ENCODE data around the gene UQCC2. TPM values are rescaled to one million over a fixed set of nuclear protein-coding genes. Genes with fewer than 3 reads are reported as not detected.

The UQCC2 gene
- total RNA-seq, 1 donor from 2014 or later = 68.9 TPM

DNA sequence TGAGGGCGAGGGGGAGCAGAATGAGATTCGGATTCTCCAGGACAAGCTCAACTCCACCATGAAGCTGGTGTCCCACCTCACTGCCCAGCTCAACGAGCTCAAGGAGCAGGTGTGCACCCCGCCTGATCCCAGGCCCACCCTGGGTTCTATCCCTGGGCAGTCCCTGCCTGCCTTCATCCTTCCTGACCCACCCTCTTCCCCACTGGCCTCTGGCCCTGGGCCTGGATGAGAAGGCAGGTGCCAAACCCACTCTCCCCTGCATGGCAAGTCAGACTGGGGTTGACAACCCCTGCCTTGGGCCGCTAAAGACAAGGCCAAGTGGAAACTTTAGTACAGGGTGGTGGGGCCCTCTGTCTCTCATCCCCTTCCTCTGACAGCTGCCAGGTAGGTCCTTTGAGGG is 16.5 kb downstream of the UQCC2 start:
- H3K36me3 Mint-ChIP-seq (ENCODE audit: unreplicated experiment) = peaks cover 17% of the 10 kb centered on the region
- no peak for DNase-seq (ENCODE audit: extremely low spot score, unreplicated experiment)
- H3K4me1 Mint-ChIP-seq (ENCODE audit: unreplicated experiment) = peaks cover 62% of the 10 kb centered on the region
- H3K9me3 Mint-ChIP-seq (ENCODE audit: unreplicated experiment) = no peaks in the 10 kb centered on the region
- no peaks in the 10 kb centered on the region for H3K27me3 Mint-ChIP-seq (ENCODE audit: unreplicated experiment)
- H3K4me3 Mint-ChIP-seq (ENCODE audit: unreplicated experiment) = no peak overlapping the region
- peak overlapping the region; percentile 84 for H3K27ac Mint-ChIP-seq (ENCODE audit: unreplicated experiment)
- TF ChIP-seq, protein P1, sequence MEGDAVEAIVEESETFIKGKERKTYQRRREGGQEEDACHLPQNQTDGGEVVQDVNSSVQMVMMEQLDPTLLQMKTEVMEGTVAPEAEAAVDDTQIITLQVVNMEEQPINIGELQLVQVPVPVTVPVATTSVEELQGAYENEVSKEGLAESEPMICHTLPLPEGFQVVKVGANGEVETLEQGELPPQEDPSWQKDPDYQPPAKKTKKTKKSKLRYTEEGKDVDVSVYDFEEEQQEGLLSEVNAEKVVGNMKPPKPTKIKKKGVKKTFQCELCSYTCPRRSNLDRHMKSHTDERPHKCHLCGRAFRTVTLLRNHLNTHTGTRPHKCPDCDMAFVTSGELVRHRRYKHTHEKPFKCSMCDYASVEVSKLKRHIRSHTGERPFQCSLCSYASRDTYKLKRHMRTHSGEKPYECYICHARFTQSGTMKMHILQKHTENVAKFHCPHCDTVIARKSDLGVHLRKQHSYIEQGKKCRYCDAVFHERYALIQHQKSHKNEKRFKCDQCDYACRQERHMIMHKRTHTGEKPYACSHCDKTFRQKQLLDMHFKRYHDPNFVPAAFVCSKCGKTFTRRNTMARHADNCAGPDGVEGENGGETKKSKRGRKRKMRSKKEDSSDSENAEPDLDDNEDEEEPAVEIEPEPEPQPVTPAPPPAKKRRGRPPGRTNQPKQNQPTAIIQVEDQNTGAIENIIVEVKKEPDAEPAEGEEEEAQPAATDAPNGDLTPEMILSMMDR (IDR thresholded peaks at IDR 0.05) = no peak

DNA sequence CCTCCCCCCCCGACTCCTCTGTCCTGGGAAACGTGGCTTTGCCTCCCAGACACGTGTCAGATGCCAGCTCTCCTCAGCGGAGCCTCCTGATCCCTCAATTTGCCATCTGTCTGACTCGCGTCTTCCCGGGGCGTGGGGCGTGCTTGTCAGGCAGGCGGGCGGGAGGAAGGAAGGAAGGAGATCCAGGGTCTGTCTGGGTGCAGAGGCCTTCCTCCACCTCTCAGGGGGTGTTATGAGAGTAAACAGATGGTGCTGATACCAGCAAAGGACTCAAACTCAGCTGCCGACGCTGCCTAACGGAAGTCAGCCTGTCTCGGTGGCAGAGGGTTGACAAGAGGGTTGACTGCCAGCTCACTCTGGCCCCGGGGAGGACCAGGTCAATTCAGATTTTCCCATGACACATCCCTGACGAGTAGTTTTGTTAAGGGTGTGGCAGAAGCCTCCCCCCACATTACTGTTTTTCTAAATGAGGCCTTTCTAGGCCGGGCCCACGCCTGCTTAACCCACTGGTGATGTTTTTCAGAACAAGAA is 17.0 kb downstream of the UQCC2 start:
- H3K4me1 Mint-ChIP-seq (ENCODE audit: unreplicated experiment) = peaks cover 62% of the 10 kb centered on the region
- H3K9me3 Mint-ChIP-seq (ENCODE audit: unreplicated experiment) = no peaks in the 10 kb centered on the region

DNA sequence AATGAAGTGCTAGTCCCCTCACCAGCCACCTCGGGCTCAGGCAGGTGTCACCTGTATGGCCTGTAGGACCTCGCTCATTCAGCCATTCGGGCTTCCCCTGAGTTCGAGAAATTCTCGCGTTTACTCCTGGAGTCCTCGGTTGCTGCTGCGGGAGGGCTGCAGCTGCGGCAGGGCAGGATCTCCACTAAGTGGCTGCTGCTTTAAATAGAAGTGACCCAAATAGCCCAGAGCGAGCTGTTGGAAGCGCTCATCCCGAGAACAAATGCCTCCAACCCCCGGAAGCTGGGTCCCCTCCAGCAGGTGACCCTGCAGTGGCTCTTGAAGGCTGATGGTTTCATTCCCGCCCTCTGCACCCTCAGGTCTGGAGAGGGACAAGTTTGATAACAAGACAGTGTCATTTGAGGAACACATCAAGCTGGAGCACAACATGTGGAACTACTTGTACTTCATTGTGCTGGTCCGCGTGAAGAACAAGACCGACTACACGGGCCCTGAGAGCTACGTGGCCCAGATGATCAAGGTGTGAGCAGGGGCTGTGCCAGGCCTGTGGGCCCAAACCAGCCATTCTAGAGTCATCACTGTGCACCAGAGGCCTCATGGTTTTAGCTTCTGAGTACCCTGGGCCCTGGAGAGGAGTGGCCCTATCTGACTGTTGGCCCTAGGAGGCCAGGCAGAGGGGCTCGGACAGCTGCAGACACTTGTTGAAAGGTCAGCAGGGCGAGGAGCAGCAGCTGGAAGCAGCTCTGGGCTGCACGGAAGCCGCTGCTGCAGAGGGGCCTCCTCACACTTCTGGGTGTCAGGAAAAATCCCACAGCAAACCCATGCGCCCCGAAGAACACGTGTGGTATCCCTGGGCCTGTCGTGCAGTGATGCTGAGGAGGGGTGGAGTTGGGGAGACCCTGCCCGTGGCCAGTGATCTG is 18.1 kb downstream of the UQCC2 start:
- TF ChIP-seq, protein P1 (IDR thresholded peaks at IDR 0.05) = no peak
- peaks cover 62% of the 10 kb centered on the region for H3K4me1 Mint-ChIP-seq (ENCODE audit: unreplicated experiment)
- peaks cover 29% of the 10 kb centered on the region for H3K36me3 Mint-ChIP-seq (ENCODE audit: unreplicated experiment)
- no peaks in the 10 kb centered on the region for H3K27me3 Mint-ChIP-seq (ENCODE audit: unreplicated experiment)
- no peak for DNase-seq (ENCODE audit: extremely low spot score, unreplicated experiment)
- H3K9me3 Mint-ChIP-seq (ENCODE audit: unreplicated experiment) = no peaks in the 10 kb centered on the region
- no peak overlapping the region for H3K4me3 Mint-ChIP-seq (ENCODE audit: unreplicated experiment)
- peak overlapping the region; percentile 84 for H3K27ac Mint-ChIP-seq (ENCODE audit: unreplicated experiment)

More for the DNA sequence above, 17.0 kb downstream of the UQCC2 start:
- Mint-ChIP-seq H3K27ac (ENCODE audit: unreplicated experiment) (peak overlapping the region; percentile 84), H3K36me3 (ENCODE audit: unreplicated experiment) (peaks cover 21% of the 10 kb centered on the region), H3K4me3 (ENCODE audit: unreplicated experiment) (no peak overlapping the region), H3K27me3 (ENCODE audit: unreplicated experiment) (no peaks in the 10 kb centered on the region)
- DNase-seq (ENCODE audit: extremely low spot score, unreplicated experiment) = no peak
- TF ChIP-seq, protein P1 (IDR thresholded peaks at IDR 0.05) = no peak

DNA sequence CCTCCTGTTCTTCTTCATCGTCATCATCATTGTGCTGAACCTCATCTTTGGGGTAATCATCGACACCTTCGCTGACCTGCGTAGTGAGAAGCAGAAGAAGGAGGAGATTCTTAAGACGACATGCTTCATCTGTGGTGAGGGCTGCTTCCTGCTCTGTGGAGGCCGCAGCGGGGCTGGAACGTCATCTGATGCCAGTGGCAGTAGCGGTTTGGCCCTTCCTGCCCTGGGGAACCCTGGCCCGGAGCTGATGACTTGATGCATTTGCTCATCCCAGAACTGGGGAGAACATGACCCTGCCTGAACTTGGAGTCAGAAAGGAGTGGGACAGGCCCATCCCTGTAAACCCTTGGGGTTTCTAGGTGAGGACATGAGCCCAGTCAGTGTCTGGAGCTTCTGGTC is 18.7 kb downstream of the UQCC2 start:
- Mint-ChIP-seq H3K9me3 (ENCODE audit: unreplicated experiment) (no peaks in the 10 kb centered on the region), H3K4me3 (ENCODE audit: unreplicated experiment) (no peak overlapping the region), H3K36me3 (ENCODE audit: unreplicated experiment) (peaks cover 29% of the 10 kb centered on the region), H3K27ac (ENCODE audit: unreplicated experiment) (peak overlapping the region; percentile 59), H3K27me3 (ENCODE audit: unreplicated experiment) (no peaks in the 10 kb centered on the region), H3K4me1 (ENCODE audit: unreplicated experiment) (peaks cover 62% of the 10 kb centered on the region)
- DNase-seq (ENCODE audit: extremely low spot score, unreplicated experiment) = no peak
- TF ChIP-seq, protein P1 (IDR thresholded peaks at IDR 0.05) = no peak

DNA sequence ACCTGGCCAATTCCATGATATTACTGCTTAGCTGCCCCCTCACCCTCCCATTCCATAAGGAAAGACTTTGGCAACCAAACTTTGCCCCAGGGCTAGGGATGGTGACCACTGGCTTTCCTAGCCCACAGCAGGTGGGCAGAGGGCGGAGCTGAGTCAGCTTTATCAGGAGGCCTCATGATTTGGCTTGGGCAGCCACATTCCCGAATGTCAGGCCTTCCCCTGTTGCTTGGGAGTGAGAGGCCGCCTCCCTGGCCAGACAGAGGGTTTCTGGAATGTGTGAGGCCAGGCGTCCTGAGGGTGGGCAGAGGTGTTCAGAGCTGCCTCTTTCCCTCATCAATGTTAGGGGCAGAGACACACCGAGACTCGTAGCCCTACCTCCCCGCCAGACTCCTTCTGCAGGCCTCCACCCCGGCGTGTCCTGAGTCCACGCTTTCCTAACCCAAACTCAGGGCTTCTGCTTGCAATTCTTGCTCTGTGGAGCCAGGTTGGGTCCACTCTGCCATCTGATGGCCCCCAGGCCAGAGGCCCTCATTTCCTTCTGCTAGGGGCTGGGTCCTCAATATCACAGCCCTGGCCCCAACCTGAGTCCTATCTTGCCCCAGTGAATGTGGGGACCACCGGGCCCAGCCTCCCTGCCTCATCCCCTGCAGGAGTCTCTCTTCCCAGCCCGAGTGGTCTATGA is 19.3 kb downstream of the UQCC2 start:
- no peaks in the 10 kb centered on the region for H3K27me3 Mint-ChIP-seq (ENCODE audit: unreplicated experiment)
- H3K4me1 Mint-ChIP-seq (ENCODE audit: unreplicated experiment) = peaks cover 58% of the 10 kb centered on the region
- peaks cover 25% of the 10 kb centered on the region for H3K36me3 Mint-ChIP-seq (ENCODE audit: unreplicated experiment)
- peak overlapping the region; percentile 59 for H3K27ac Mint-ChIP-seq (ENCODE audit: unreplicated experiment)
- no peaks in the 10 kb centered on the region for H3K9me3 Mint-ChIP-seq (ENCODE audit: unreplicated experiment)
- TF ChIP-seq, protein P1 (IDR thresholded peaks at IDR 0.05) = no peak
- DNase-seq (ENCODE audit: extremely low spot score, unreplicated experiment) = no peak
- H3K4me3 Mint-ChIP-seq (ENCODE audit: unreplicated experiment) = no peak overlapping the region
